WTC11 (cell line): Measurements from ENCODE around the gene CLASP1. TPM values are rescaled to one million over a fixed set of nuclear protein-coding genes. Genes with fewer than 3 reads are reported as not detected.

Experiments used
- ATAC-seq: fragments of 200-7000 bp; cut with Tn5 transposase; 2 replicates; pipeline ENCODE4 v1.10.0; 2021; ENCODE audit warnings: mild to moderate bottlenecking, moderate library complexity
- CTCF ChIA-PET: fragments of 300-600 bp; sonication (Branson Sonifier 250); formaldehyde crosslinking; loops from one replicate; lab custom pipeline; 2021; ENCODE audit warnings: antibody characterized with exemption; lab: Charles Lee
- POLR2A ChIA-PET: fragments of 350-600 bp; sonication (Branson Sonifier 250); formaldehyde crosslinking; loops from one replicate; lab custom pipeline; 2021; ENCODE audit warnings: antibody characterized with exemption; lab: Charles Lee
- DNase-seq: peaks from one replicate; pipeline ENCODE4 v3.0.0; 2021; ENCODE audit warnings: low spot score
- H3K27ac Mint-ChIP-seq: 2 replicates; pipeline ENCODE4 v1.8.0; 2021; ENCODE audit warnings: mixed read lengths
- H3K27me3 Mint-ChIP-seq: 2 replicates; pipeline ENCODE4 v1.8.0; 2021; ENCODE audit warnings: low read depth, mild to moderate bottlenecking, moderate library complexity, mixed read lengths
- H3K36me3 Mint-ChIP-seq: 2 replicates; pipeline ENCODE4 v1.8.0; 2021; ENCODE audit warnings: mixed read lengths
- H3K4me1 Mint-ChIP-seq: 2 replicates; pipeline ENCODE4 v1.8.0; 2022; ENCODE audit warnings: mixed read lengths
- H3K4me3 Mint-ChIP-seq: 2 replicates; pipeline ENCODE4 v1.8.0; 2021; ENCODE audit warnings: mild to moderate bottlenecking, moderate library complexity, mixed read lengths
- H3K9me3 Mint-ChIP-seq: 2 replicates; pipeline ENCODE4 v1.8.0; 2021; ENCODE audit warnings: mixed read lengths
- ATF3 ChIP-seq: sonication (generic); formaldehyde crosslinking; conservative IDR thresholded peaks from 2 replicates; pipeline ENCODE4 v1.8.1; 2022; ENCODE audit warnings: mild to moderate bottlenecking, missing genetic modification reagents
- FOXJ3 ChIP-seq: sonication (generic); formaldehyde crosslinking; IDR thresholded peaks from 2 replicates; pipeline ENCODE4 v1.9.0; 2021; ENCODE audit warnings: missing genetic modification reagents, mild to moderate bottlenecking, borderline replicate concordance
- GTF2I ChIP-seq: fragments of 250-450 bp; sonication (Bioruptor Pico); conservative IDR thresholded peaks from 2 replicates; pipeline ENCODE4 v1.4.0; 2021; ENCODE audit warnings: mild to moderate bottlenecking
- IRF2 ChIP-seq: sonication (generic); formaldehyde crosslinking; IDR thresholded peaks from 2 replicates; pipeline ENCODE4 v1.8.0; 2022; ENCODE audit warnings: low read depth, missing genetic modification reagents, borderline replicate concordance
- PRRX2 ChIP-seq: fragments of 250-450 bp; sonication (Bioruptor Pico); IDR thresholded peaks from 2 replicates; pipeline ENCODE4 v1.8.0; 2021; ENCODE audit warnings: mild to moderate bottlenecking
- TCF7 ChIP-seq: sonication (generic); formaldehyde crosslinking; IDR thresholded peaks from 2 replicates; pipeline ENCODE4 v1.8.0; 2022; ENCODE audit warnings: mild to moderate bottlenecking, low read depth, missing genetic modification reagents, moderate library complexity
- TEAD1 ChIP-seq: sonication (generic); formaldehyde crosslinking; IDR thresholded peaks from 2 replicates; pipeline ENCODE4 v1.8.0; 2022; ENCODE audit warnings: mild to moderate bottlenecking, missing genetic modification reagents
- TEAD4 ChIP-seq: sonication (generic); formaldehyde crosslinking; IDR thresholded peaks from 2 replicates; pipeline ENCODE4 v1.8.0; 2022; ENCODE audit warnings: mild to moderate bottlenecking, missing genetic modification reagents
- ZNF121 ChIP-seq: sonication (generic); formaldehyde crosslinking; IDR thresholded peaks from 2 replicates; pipeline ENCODE4 v1.8.0; 2023; ENCODE audit warnings: missing genetic modification reagents
- ZNF416 ChIP-seq: fragments of 250-450 bp; sonication (Bioruptor Pico); IDR thresholded peaks from 2 replicates; pipeline ENCODE4 v1.9.0; 2021; ENCODE audit warnings: mild to moderate bottlenecking, inconsistent platforms
- ZSCAN18 ChIP-seq: fragments of 250-450 bp; sonication (Bioruptor Pico); IDR thresholded peaks from 2 replicates; pipeline ENCODE4 v2.1.2; 2022; ENCODE audit warnings: mild to moderate bottlenecking, moderate library complexity
- total RNA-seq: library from RNA; stranded (reverse); gene quantifications from 3 replicates; pipeline ENCODE4 v1.2.3, GENCODE V29; 2021
- TF ChIP-seq, protein P1 (sequence below): sonication (generic); formaldehyde crosslinking; IDR thresholded peaks from 2 replicates; pipeline ENCODE4 v1.8.0; 2023; ENCODE audit warnings: mild to moderate bottlenecking, missing genetic modification reagents
- TF ChIP-seq, protein P2 (sequence below): sonication (generic); formaldehyde crosslinking; IDR thresholded peaks from 2 replicates; pipeline ENCODE4 v1.8.1; 2023; ENCODE audit warnings: mild to moderate bottlenecking, missing genetic modification reagents

The CLASP1 gene
- total RNA-seq, 1 experiment from 2014 or later, result 50.0 TPM

- Mint-ChIP-seq H3K36me3 (peaks cover 36% of the 10 kb centered on the region), H3K27ac (peak overlapping the region; percentile 91), H3K27me3 (no peaks in the 10 kb centered on the region), H3K9me3 (no peaks in the 10 kb centered on the region), H3K4me1 (peaks cover 40% of the 10 kb centered on the region), H3K4me3 (no peak overlapping the region; the same call in 1 of the 2 replicates)
- POLR2A ChIA-PET, result interaction anchor here (0.5 to 1.0 kb wide), 2 partner anchors 21 to 96 kb away, joined by 3 to 4 read pairs; no protein-coding TSS in a partner anchor
- CTCF ChIA-PET, result interaction anchor here (0.6 to 1.9 kb wide), 3 partner anchors 9 to 184 kb away, joined by 3 to 13 read pairs (median 3); no protein-coding TSS in a partner anchor
- TF ChIP-seq TEAD4 (CRISPR knock-in tag) (no peak), ZNF416 (CRISPR knock-in tag) (no peak), TCF7 (CRISPR knock-in tag) (no peak), TEAD1 (CRISPR knock-in tag) (no peak), FOXJ3 (CRISPR knock-in tag) (no peak), ATF3 (CRISPR knock-in tag) (no peak)
- TF ChIP-seq, protein P1, sequence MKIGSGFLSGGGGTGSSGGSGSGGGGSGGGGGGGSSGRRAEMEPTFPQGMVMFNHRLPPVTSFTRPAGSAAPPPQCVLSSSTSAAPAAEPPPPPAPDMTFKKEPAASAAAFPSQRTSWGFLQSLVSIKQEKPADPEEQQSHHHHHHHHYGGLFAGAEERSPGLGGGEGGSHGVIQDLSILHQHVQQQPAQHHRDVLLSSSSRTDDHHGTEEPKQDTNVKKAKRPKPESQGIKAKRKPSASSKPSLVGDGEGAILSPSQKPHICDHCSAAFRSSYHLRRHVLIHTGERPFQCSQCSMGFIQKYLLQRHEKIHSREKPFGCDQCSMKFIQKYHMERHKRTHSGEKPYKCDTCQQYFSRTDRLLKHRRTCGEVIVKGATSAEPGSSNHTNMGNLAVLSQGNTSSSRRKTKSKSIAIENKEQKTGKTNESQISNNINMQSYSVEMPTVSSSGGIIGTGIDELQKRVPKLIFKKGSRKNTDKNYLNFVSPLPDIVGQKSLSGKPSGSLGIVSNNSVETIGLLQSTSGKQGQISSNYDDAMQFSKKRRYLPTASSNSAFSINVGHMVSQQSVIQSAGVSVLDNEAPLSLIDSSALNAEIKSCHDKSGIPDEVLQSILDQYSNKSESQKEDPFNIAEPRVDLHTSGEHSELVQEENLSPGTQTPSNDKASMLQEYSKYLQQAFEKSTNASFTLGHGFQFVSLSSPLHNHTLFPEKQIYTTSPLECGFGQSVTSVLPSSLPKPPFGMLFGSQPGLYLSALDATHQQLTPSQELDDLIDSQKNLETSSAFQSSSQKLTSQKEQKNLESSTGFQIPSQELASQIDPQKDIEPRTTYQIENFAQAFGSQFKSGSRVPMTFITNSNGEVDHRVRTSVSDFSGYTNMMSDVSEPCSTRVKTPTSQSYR (CRISPR knock-in tag), result no peak
- ATAC-seq (peak; percentile 60), DNase-seq (no peak)
Measured at GRCh38 chr2:121471532-121472469, 177.5 kb downstream of the CLASP1 start.

DNA sequence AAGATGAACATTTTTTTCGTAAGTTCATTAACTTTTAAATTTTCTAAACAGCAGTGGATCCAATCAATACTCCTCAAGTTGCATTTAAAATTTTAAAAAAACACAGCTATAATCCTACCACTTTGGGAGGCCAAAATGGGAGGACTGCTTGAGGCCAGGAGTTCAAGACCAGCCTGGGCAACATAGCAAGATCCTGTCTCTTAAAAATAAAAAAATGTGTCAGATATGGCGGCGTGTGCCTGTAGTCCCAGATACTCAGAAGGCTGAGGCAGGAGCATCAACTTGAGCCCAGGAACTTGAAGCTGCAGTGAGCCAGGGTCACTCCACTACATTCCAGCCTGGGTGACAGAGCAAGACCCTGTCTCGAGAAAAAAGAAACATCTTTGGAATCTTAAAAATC is 178.3 kb downstream of the CLASP1 start:
- Mint-ChIP-seq H3K27ac (peak overlapping the region; percentile 91; the same call in 1 of the 2 replicates), H3K4me3 (no peak overlapping the region), H3K9me3 (no peaks in the 10 kb centered on the region), H3K36me3 (peaks cover 41% of the 10 kb centered on the region), H3K4me1 (peaks cover 36% of the 10 kb centered on the region), H3K27me3 (no peaks in the 10 kb centered on the region)
- ATAC-seq (no peak), DNase-seq (no peak)
- CTCF ChIA-PET, result interaction anchor here (1.2 to 1.9 kb wide), 2 partner anchors 9 to 68 kb away, joined by 3 to 13 read pairs; no protein-coding TSS in a partner anchor
- POLR2A ChIA-PET, result interaction anchor here (1.0 kb wide), 1 partner anchor 20 kb away, joined by 3 read pairs; no protein-coding TSS in a partner anchor
- TF ChIP-seq GTF2I (CRISPR knock-in tag) (no peak), ZNF121 (peak; percentile 75)

GRCh38 chr2:121469356-121469755 is 179.9 kb downstream of the CLASP1 start:
- Mint-ChIP-seq H3K27me3 (no peaks in the 10 kb centered on the region), H3K4me1 (peaks cover 29% of the 10 kb centered on the region), H3K4me3 (no peak overlapping the region), H3K9me3 (no peaks in the 10 kb centered on the region)
- DNase-seq, result no peak
- ATAC-seq, result no peak
- CTCF ChIA-PET, result no interaction called here
- TF ChIP-seq IRF2 (no peak), ZSCAN18 (CRISPR knock-in tag) (no peak), PRRX2 (CRISPR knock-in tag) (no peak), TCF7 (CRISPR knock-in tag) (no peak)
- TF ChIP-seq, protein P2, sequence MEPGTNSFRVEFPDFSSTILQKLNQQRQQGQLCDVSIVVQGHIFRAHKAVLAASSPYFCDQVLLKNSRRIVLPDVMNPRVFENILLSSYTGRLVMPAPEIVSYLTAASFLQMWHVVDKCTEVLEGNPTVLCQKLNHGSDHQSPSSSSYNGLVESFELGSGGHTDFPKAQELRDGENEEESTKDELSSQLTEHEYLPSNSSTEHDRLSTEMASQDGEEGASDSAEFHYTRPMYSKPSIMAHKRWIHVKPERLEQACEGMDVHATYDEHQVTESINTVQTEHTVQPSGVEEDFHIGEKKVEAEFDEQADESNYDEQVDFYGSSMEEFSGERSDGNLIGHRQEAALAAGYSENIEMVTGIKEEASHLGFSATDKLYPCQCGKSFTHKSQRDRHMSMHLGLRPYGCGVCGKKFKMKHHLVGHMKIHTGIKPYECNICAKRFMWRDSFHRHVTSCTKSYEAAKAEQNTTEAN (CRISPR knock-in tag), result no peak
- TF ChIP-seq, all 79 proteins: peak for 0
- POLR2A ChIA-PET, result no interaction called here
- H3K27ac Mint-ChIP-seq, result no peak overlapping the region
- peaks cover 42% of the 10 kb centered on the region for H3K36me3 Mint-ChIP-seq
